Suprapubic skin (tissue), 4 donors: ENCODE data around the gene NT5DC3.

Experiments
- EP300 ChIP-seq: sonication (generic); formaldehyde crosslinking; IDR thresholded peaks from one replicate; pipeline ENCODE4 v1.6.1; 2017; ENCODE audit warnings: antibody characterized with exemption
- POLR2A ChIP-seq, 2 donors: fragments of 450-650 bp; IDR thresholded peaks; one replicate each; pipeline ENCODE4 v1.6.1; 2017; ENCODE audit warnings: antibody characterized with exemption in 2 of 2, mild to moderate bottlenecking in 2 of 2, moderate library complexity in 2 of 2
- POLR2AphosphoS5 ChIP-seq, 3 donors: sonication (generic); formaldehyde crosslinking; IDR thresholded peaks; one replicate each; pipeline ENCODE4 v1.6.1; 2017; ENCODE audit warnings: antibody characterized with exemption in 3 of 3
- TF ChIP-seq, protein P1 (sequence below), 2 donors: fragments of 200-600 bp in 1 of 2; fragments of 450-650 bp in 1 of 2; sonication (generic) in 1 of 2; IDR thresholded peaks; one replicate each; pipeline ENCODE4 v1.5.1; 2016 to 2019; ENCODE audit warnings: antibody characterized with exemption in 2 of 2, mild to moderate bottlenecking in 1 of 2, moderate library complexity in 1 of 2

DNA sequence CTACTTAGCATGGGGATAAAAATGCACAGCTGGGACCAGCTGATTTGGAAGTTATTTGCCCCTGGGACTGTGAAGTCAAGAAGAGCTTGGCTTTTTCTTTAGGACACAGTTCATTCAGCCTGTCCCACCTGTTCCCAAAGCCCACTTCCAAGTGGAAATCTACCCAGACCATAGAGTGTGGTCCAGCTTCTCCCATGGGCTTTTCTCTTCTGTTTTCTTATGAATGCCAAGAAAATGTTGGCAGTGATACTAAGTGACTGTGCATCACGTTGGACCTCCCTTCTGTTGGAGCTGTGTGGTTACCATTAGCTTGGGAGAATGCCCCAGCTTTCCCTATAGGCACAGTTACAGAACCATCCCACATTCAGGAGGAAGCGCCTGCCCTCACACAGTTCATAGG lies 89.4 kb downstream of the NT5DC3 start:
- TF ChIP-seq, protein P1, sequence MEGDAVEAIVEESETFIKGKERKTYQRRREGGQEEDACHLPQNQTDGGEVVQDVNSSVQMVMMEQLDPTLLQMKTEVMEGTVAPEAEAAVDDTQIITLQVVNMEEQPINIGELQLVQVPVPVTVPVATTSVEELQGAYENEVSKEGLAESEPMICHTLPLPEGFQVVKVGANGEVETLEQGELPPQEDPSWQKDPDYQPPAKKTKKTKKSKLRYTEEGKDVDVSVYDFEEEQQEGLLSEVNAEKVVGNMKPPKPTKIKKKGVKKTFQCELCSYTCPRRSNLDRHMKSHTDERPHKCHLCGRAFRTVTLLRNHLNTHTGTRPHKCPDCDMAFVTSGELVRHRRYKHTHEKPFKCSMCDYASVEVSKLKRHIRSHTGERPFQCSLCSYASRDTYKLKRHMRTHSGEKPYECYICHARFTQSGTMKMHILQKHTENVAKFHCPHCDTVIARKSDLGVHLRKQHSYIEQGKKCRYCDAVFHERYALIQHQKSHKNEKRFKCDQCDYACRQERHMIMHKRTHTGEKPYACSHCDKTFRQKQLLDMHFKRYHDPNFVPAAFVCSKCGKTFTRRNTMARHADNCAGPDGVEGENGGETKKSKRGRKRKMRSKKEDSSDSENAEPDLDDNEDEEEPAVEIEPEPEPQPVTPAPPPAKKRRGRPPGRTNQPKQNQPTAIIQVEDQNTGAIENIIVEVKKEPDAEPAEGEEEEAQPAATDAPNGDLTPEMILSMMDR (IDR thresholded peaks at IDR 0.05), result no peak
- TF ChIP-seq POLR2A (IDR thresholded peaks at IDR 0.05) (no peak), POLR2AphosphoS5 (IDR thresholded peaks at IDR 0.05) (no peak), EP300 (no peak)
